HEK293T (cell line): Measurements from ENCODE around the gene CD209.

Source experiments
- ARNT ChIP-seq: fragments of 450-650 bp; IDR thresholded peaks from 2 replicates; pipeline ENCODE4 v1.6.1; 2017; ENCODE audit warnings: mild to moderate bottlenecking
- BHLHE40 ChIP-seq: fragments of 450-650 bp; IDR thresholded peaks from 2 replicates; pipeline ENCODE4 v1.6.1; 2016; ENCODE audit warnings: mild to moderate bottlenecking, moderate library complexity, borderline replicate concordance
- ELF4 ChIP-seq: fragments of 450-650 bp; IDR thresholded peaks from 2 replicates; pipeline ENCODE4 v1.6.1; 2017; ENCODE audit warnings: antibody characterized with exemption
- FOXK2 ChIP-seq: fragments of 450-650 bp; IDR thresholded peaks from 2 replicates; pipeline ENCODE4 v1.6.1; 2016; ENCODE audit warnings: mild to moderate bottlenecking
- FOXM1 ChIP-seq: fragments of 450-650 bp; IDR thresholded peaks from 2 replicates; pipeline ENCODE4 v1.6.1; 2017; ENCODE audit warnings: mild to moderate bottlenecking, borderline replicate concordance
- SP1 ChIP-seq: fragments of 450-650 bp; IDR thresholded peaks from 2 replicates; pipeline ENCODE4 v1.6.1; 2017
- ZNF384 ChIP-seq: fragments of 450-650 bp; IDR thresholded peaks from 2 replicates; pipeline ENCODE4 v1.6.1; 2016
- TF ChIP-seq, protein P1 (sequence below): fragments of 450-650 bp; IDR thresholded peaks from 2 replicates; pipeline ENCODE4 v1.6.1; 2016

DNA sequence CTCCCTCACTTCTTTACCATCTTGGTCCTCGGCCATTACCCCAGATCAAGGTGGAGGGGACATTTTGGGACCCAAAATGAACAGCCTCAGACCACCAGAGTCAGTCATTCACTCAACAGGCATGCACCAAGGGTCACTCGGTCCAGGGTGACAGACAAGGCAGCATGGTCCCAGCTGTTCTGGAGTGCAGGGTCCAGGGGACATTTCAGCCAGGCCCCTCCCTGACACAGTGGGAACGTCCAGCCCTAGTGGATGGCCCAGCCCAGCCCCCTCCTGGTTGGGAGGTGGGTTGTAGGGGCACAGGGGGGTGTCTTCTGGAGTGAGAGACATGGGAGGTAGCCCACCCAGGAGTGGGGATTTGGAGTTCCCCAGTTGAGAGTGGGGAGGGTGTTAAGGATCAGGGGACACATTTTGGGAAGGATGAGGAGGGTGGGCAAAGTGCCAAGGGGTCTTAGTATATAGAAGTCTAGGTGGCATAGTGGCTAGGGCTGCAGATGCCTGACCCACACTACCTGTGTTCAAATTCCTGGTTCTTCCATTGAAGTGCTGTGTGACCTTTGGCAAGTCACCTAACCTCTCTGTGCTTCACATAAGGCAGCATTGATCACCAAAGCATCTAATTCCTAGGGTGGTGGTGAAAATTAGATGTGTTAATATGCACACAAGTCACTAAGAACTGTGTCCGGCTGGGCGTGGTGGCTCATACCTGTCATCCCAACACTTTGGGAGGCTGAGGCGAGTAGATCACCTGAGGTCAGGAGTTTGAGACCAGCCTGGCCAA, 42.9 kb downstream of the CD209 start:
- TF ChIP-seq, protein P1, sequence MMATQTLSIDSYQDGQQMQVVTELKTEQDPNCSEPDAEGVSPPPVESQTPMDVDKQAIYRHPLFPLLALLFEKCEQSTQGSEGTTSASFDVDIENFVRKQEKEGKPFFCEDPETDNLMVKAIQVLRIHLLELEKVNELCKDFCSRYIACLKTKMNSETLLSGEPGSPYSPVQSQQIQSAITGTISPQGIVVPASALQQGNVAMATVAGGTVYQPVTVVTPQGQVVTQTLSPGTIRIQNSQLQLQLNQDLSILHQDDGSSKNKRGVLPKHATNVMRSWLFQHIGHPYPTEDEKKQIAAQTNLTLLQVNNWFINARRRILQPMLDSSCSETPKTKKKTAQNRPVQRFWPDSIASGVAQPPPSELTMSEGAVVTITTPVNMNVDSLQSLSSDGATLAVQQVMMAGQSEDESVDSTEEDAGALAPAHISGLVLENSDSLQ, result no peak
- TF ChIP-seq FOXK2 (no peak), ARNT (no peak), ZNF384 (no peak), SP1 (no peak), FOXM1 (no peak), BHLHE40 (no peak), ELF4 (no peak)
